RWPE1 (cell line): Measurements from ENCODE around the gene DNMBP.

Experiments used
- CTCF ChIA-PET: fragments of 350-600 bp; sonication (Branson Sonifier 250); formaldehyde crosslinking; extraction: SDS; loops from one replicate; lab custom pipeline; 2021; lab: Yijun Ruan, JAX
- POLR2A ChIA-PET: fragments of 400-600 bp; formaldehyde crosslinking; extraction: SDS; loops from one replicate; lab custom pipeline; 2020; ENCODE audit warnings: antibody characterized with exemption; ENCODE audit not compliant: low non-redundant PET; lab: Yijun Ruan, JAX
- DNase-seq: peaks from one replicate; pipeline ENCODE4 v3.0.0; 2012; ENCODE audit warnings: low spot score
- H3K27ac ChIP-seq: fragments of 450-650 bp; 2 replicates; pipeline ENCODE4 v1.5.1; 2017
- TF ChIP-seq, protein P1 (sequence below): fragments of 450-650 bp; conservative IDR thresholded peaks from 2 replicates; pipeline ENCODE4 v1.5.1; 2017; ENCODE audit warnings: low read depth, mild to moderate bottlenecking

The DNMBP gene

DNA sequence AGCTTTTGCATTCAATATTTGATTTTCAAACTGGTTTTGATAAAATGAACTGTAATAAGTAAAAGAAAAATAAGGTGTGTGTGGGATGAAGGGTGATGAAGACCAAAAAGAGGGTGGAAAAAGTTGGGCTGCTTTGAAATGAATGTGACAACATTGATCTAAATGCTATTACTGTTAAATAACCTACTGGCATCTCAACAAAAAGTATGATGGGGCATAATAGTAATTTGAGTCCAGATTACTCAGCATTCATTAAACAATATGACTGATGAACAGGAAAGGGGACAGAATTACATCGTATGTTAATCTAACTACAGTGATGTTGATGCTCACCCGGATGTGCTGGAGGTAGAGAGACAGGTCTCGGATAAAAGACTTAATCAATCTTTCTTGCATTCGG is 115.1 kb downstream of the DNMBP start:
- no peak overlapping the region for H3K27ac ChIP-seq
- TF ChIP-seq, protein P1, sequence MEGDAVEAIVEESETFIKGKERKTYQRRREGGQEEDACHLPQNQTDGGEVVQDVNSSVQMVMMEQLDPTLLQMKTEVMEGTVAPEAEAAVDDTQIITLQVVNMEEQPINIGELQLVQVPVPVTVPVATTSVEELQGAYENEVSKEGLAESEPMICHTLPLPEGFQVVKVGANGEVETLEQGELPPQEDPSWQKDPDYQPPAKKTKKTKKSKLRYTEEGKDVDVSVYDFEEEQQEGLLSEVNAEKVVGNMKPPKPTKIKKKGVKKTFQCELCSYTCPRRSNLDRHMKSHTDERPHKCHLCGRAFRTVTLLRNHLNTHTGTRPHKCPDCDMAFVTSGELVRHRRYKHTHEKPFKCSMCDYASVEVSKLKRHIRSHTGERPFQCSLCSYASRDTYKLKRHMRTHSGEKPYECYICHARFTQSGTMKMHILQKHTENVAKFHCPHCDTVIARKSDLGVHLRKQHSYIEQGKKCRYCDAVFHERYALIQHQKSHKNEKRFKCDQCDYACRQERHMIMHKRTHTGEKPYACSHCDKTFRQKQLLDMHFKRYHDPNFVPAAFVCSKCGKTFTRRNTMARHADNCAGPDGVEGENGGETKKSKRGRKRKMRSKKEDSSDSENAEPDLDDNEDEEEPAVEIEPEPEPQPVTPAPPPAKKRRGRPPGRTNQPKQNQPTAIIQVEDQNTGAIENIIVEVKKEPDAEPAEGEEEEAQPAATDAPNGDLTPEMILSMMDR: no peak
- ChIA-PET CTCF (interaction anchor here (1.0 kb wide), 1 partner anchor 151 kb away, joined by 4 read pairs; no protein-coding TSS in a partner anchor), POLR2A (interaction anchor here (0.6 kb wide), 1 partner anchor 115 kb away, joined by 4 read pairs; no protein-coding TSS in a partner anchor)
- DNase-seq: no peak

DNA sequence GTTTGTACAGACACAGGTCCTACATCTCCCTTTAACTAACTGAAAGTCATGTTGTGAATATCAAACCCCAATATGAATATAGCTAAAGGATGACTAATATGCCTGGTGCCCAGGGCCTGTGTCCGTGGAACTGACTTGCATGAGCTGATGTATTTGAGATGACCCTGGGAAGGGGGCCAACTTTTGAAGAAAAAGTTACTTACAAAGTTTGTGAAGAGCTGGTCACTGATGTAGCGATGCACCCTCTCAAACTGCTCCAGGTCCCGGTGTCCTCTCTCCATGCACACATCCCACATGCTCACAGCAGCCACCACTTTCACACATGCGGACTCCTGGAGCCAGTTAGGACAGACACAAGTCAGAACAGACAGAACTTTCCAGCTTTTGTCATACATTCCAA is 121.1 kb downstream of the DNMBP start:
- DNase-seq: no peak
- POLR2A ChIA-PET: no interaction called here
- TF ChIP-seq, protein P1: no peak
- H3K27ac ChIP-seq: no peak overlapping the region
- CTCF ChIA-PET: interaction anchor here (0.6 to 0.7 kb wide), 2 partner anchors 239 to 383 kb away, joined by 3 read pairs; no protein-coding TSS in a partner anchor

DNA sequence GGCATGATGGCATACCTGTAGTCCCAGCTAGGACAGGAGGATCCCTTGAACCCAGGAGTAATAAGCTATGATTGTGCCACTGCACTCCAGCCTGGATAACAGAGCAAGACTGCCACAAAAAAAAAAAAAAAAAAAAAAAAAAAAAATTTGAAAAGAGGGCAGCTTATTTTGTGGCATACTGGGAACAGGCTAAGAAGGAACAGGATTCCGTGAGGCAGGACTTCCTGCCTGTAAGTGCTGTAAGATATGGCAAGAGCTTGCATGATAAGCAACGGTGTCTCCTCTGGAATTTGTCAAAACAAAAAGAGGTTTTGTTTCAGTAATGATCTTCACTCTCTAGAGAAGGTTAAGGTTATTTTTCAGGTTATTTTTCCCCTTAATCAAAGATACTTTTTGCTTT is 126.2 kb downstream of the DNMBP start:
- TF ChIP-seq, protein P1: no peak
- DNase-seq: no peak
- no peak overlapping the region for H3K27ac ChIP-seq
- ChIA-PET POLR2A (interaction anchor here (0.6 kb wide), 1 partner anchor 108 kb away, joined by 6 read pairs; no protein-coding TSS in a partner anchor), CTCF (interaction anchor here (0.6 to 0.7 kb wide), 3 partner anchors 16 to 126 kb away, joined by 3 to 5 read pairs (median 3); no protein-coding TSS in a partner anchor)

DNA sequence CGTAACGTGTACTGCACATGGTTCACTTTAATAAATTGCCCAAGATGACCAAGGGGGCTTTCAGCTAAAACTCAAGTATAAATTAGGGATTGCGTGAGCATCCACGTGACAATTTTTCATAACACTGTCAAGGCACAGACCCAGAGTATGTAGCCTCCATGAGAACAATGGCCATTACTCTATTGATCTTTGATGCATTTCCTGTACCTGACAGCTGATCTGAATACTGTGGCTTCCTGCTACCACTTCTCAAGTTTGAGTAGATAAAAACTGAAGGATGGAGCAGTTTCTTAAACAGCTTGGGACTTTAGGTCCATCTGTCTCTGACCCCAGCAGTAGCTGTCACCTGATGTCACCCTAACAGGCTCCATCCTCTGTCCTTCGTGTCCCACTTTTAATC is 128.4 kb downstream of the DNMBP start:
- TF ChIP-seq, protein P1: no peak
- POLR2A ChIA-PET: no interaction called here
- CTCF ChIA-PET: interaction anchor here (1.0 kb wide), 1 partner anchor 25 kb away, joined by 3 read pairs; no protein-coding TSS in a partner anchor
- no peak overlapping the region for H3K27ac ChIP-seq
- no peak for DNase-seq

DNA sequence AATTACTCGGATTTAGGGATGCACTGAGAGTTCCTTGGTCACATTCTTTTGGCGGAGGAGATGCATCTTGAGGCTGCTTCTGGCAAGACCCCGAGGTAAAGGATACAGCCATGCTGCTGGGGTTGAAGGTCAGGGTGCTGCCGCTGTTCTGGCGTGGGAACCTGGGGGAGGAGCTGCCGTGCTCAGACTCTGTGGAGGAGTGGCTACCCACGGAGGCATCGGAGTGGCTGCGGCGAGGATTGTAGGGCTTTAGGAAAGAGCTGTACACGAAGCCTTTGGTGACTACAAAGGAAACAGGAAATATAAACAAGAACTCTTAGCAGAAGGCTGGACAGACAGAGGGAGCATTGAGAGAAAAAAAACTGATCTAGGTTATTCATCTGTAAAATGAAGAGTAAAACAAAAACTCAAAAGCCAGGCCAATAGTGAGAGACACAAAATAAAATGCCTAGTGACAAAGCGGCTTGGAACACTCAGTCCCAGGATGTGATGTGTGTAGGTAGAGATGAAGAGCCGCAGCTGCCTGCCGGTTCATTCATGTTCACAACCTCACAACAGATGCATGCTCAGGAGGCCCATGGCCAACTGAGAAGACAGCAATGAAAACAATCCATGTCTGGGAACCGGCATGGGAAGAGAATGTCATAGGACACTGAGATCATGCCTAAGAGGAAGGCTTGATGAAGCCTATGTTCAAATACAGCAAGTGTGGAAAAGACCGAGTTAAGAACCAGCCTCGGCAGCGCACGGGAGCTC is 129.5 kb downstream of the DNMBP start:
- ChIA-PET CTCF (interaction anchor here (0.7 to 1.0 kb wide), 2 partner anchors 26 to 275 kb away, joined by 3 read pairs; no protein-coding TSS in a partner anchor), POLR2A (no interaction called here)
- H3K27ac ChIP-seq: no peak overlapping the region
- TF ChIP-seq, protein P1: no peak
- DNase-seq: no peak

DNA sequence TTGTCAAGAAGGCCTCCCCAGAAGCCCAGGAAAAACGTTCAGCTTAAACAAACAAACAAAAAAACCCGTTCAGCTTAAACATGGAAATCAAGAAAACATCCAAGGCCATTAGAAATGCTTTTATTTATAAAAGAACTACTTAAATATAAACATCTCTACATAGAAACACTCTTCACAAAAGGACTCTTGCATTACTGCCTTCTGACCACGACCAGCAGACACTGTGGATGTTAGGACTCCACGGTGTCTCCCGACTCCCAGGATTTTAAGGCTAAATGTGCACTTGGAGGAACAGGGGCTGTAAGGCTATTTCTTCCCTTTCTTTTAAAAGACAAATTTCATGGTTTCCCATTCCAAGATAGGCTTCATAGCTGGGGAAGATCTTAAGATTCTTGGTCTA is 134.3 kb downstream of the DNMBP start:
- no peak overlapping the region for H3K27ac ChIP-seq
- CTCF ChIA-PET: interaction anchor here (0.6 kb wide), 3 partner anchors 1167 to 1834 kb away, joined by 3 to 5 read pairs (median 5); no protein-coding TSS in a partner anchor
- TF ChIP-seq, protein P1: no peak
- DNase-seq: no peak
- POLR2A ChIA-PET: no interaction called here
